ENCODE data around the gene TMED3.

- TF ChIP-seq CTCF (IDR thresholded peaks at IDR 0.05): no peak
- TF ChIP-seq POLR2A (IDR thresholded peaks at IDR 0.05): no peak
These were observed 11.0 kb downstream of the TMED3 start for GRCh38 chr15:79321876-79322275.

All from prostate gland (tissue), 2 donors.